SK-N-MC (cell line): ENCODE data around the gene RHOXF1.
"Not testable (repeated sequence)": the region's sequence is repeated elsewhere in the genome, so short reads cannot be mapped to it uniquely, and the experiment has no call there.

Experiments used
- EZH2 ChIP-seq: fragments of 200-600 bp; sonication (generic); IDR thresholded peaks from one replicate; pipeline ENCODE4 v1.6.1; 2017; ENCODE audit warnings: antibody characterized with exemption
- FOXP2 ChIP-seq: optimal IDR thresholded peaks from 2 replicates; pipeline ENCODE3; 2011; ENCODE audit warnings: mild to moderate bottlenecking, moderate library complexity; ENCODE audit not compliant: insufficient read depth; ENCODE audit errors: extremely low read length, control extremely low read depth
- POLR2AphosphoS5 ChIP-seq: IDR thresholded peaks from 2 replicates; pipeline ENCODE4 v1.6.1; 2012; ENCODE audit warnings: mild to moderate bottlenecking, low read depth, low read length, borderline replicate concordance

DNA sequence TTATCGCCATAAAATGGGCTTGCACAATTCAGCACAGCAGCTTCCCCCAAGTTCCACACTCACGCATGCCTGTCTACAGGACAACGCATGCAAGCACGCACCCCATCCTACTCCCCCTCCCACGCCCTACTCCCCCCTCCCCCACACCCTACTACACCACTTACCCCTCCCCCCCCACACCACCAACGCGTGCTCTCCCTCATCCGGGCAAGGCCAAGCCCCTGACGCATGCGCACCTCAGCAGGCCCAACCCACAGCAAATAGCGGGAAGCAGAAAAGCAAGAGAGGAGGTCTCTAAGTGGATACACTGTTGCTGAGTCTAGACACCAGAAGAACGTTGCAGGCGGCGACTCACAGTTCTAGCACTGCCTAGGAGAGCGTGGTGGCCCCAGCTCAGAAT lies 42.6 kb upstream of the RHOXF1 start, which contains the start of gene RHOXF2:
- TF ChIP-seq POLR2AphosphoS5, EZH2, FOXP2: not testable (repeated sequence)
